ENCODE measurements around the gene CRLF1. TPM values are rescaled to one million over a fixed set of nuclear protein-coding genes. Genes with fewer than 3 reads are reported as not detected.
A peak's percentile ranks its signal among the peaks of the same experiment; 100 is the strongest.

CRLF1 gene
- polyA plus RNA-seq, 2 donors = 2.8 to 11.1 TPM

GRCh38 chr19:18649371-18650020 is 42.9 kb upstream of the CRLF1 start:
- Histone ChIP-seq H3K4me1 (ENCODE audit: control insufficient read depth in 2 of 2, insufficient read depth in 2 of 2, low read length in 1 of 2) (peaks cover 14 to 15% of the 10 kb centered on the region in 2 donors), H3K4me3 (ENCODE audit: low read depth in 1 of 2, low read length in 2 of 2) (no peak overlapping the region)

GRCh38 chr19:18648973-18649315 is 42.3 kb upstream of the CRLF1 start:
- H3K4me1 ChIP-seq (ENCODE audit: control insufficient read depth in 2 of 2, insufficient read depth in 2 of 2, low read length in 1 of 2) = peaks cover 16% of the 10 kb centered on the region in 2 donors
- no peaks in the 10 kb centered on the region for H3K9me3 ChIP-seq (ENCODE audit: control insufficient read depth in 2 of 2, insufficient read depth in 1 of 2, low read depth in 1 of 2, low read length in 1 of 2)
- WGBS, 2 donors = 51 to 60% methylated on average over 13 of the region's 13 CpGs
- H3K27ac ChIP-seq (ENCODE audit: low read depth in 2 of 2, low read length in 1 of 2) = peak overlapping the region; percentile 67 to 87
- no peaks in the 10 kb centered on the region for H3K27me3 ChIP-seq (ENCODE audit: control insufficient read depth in 1 of 2, insufficient read depth in 2 of 2, low read length in 2 of 2)
- peaks cover 0 to 4% of the 10 kb centered on the region in 2 donors for H3K36me3 ChIP-seq (ENCODE audit: control insufficient read depth in 2 of 2, insufficient read depth in 2 of 2, low read length in 1 of 2)
- no peak overlapping the region for H3K4me3 ChIP-seq (ENCODE audit: low read depth in 1 of 2, low read length in 2 of 2)

More at GRCh38 chr19:18649371-18650020, 42.9 kb upstream of the CRLF1 start:
- no peaks in the 10 kb centered on the region for H3K9me3 ChIP-seq (ENCODE audit: control insufficient read depth in 2 of 2, insufficient read depth in 1 of 2, low read depth in 1 of 2, low read length in 1 of 2)
- H3K36me3 ChIP-seq (ENCODE audit: control insufficient read depth in 2 of 2, insufficient read depth in 2 of 2, low read length in 1 of 2) = peaks cover 0 to 4% of the 10 kb centered on the region in 2 donors
- WGBS, 2 donors = 25 to 34% methylated on average over 25 of the region's 25 CpGs
- no peaks in the 10 kb centered on the region for H3K27me3 ChIP-seq (ENCODE audit: control insufficient read depth in 1 of 2, insufficient read depth in 2 of 2, low read length in 2 of 2)
- H3K27ac ChIP-seq (ENCODE audit: low read depth in 2 of 2, low read length in 1 of 2) = peak overlapping the region; percentile 67 to 87

DNA sequence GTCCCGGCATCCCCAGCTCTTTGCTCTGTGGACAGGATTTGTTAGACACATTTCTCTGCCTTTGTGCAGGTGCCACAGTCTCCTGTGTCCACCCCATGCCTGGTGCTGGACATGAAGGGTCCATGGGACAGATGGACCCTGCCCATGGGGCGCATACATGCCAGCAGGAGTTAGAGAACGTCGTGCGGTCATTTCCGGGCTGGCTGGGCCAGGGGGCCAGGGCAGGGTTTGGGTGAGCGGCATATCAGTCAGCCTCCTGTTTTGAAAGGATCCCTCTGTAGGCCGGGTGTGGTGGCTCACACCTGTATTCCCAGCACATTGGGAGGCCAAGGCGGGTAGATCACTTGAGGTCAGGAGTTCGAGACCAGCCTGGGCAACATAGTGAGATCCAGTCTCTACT is 41.2 kb upstream of the CRLF1 start:
- WGBS, 2 donors = 92 to 95% methylated on average over 10 of the region's 10 CpGs

GRCh38 chr19:18647371-18647767 is 40.8 kb upstream of the CRLF1 start:
- Histone ChIP-seq H3K4me3 (ENCODE audit: low read depth in 1 of 2, low read length in 2 of 2) (no peak overlapping the region), H3K4me1 (ENCODE audit: control insufficient read depth in 2 of 2, insufficient read depth in 2 of 2, low read length in 1 of 2) (peaks cover 16% of the 10 kb centered on the region in 2 donors), H3K36me3 (ENCODE audit: control insufficient read depth in 2 of 2, insufficient read depth in 2 of 2, low read length in 1 of 2) (peaks cover 0 to 4% of the 10 kb centered on the region in 2 donors)

More for the DNA sequence above, 41.2 kb upstream of the CRLF1 start:
- no peak overlapping the region for H3K4me3 ChIP-seq (ENCODE audit: low read depth in 1 of 2, low read length in 2 of 2)
- H3K27me3 ChIP-seq (ENCODE audit: control insufficient read depth in 1 of 2, insufficient read depth in 2 of 2, low read length in 2 of 2) = no peaks in the 10 kb centered on the region
- peaks cover 16% of the 10 kb centered on the region in 2 donors for H3K4me1 ChIP-seq (ENCODE audit: control insufficient read depth in 2 of 2, insufficient read depth in 2 of 2, low read length in 1 of 2)
- H3K27ac ChIP-seq (ENCODE audit: low read depth in 2 of 2, low read length in 1 of 2) = peak overlapping the region in 1 of 2 donors; percentile 8
- H3K36me3 ChIP-seq (ENCODE audit: control insufficient read depth in 2 of 2, insufficient read depth in 2 of 2, low read length in 1 of 2) = peaks cover 0 to 4% of the 10 kb centered on the region in 2 donors
- H3K9me3 ChIP-seq (ENCODE audit: control insufficient read depth in 2 of 2, insufficient read depth in 1 of 2, low read depth in 1 of 2, low read length in 1 of 2) = no peaks in the 10 kb centered on the region

DNA sequence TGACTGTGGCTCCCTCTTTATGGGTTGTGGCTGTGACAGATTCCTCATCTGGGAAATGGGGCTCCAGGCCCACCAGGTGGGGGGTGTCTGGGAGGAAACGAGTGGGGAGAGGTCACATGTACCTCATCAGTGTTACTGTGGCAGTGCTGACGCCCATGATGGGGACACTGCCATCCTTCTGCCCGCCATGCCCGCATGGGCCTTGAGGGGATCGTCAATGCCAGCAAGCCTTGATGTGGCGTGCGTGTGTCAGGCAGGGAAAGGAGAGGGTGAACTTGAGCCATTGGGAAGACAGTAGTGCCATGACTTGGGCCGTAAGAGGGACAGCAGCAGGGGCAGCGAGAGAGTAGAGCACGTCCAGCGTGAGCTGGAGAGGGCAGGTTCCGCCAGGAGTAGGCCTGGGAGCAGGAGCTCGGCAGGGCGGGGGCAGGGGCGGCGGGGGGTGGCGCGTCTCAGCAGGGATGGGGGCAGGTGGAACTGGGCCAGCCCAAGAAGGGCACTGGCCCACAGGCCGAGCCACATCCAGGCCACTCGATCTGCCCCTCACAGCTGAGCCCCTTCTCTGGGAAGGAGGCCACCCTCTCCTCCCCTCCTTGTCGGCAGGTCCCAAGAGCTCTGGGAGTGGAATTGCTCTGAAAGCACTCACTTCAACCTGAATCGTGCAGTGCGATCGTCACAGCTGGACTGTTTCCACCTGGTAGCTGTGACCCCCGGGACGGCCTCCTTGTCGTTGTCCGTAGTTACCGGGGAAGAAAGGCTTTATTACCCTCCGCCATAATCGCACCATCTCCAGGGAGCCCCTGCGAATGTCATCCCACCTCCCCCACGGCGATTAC is 40.2 kb upstream of the CRLF1 start:
- no peaks in the 10 kb centered on the region for H3K9me3 ChIP-seq (ENCODE audit: control insufficient read depth in 2 of 2, insufficient read depth in 1 of 2, low read depth in 1 of 2, low read length in 1 of 2)
- WGBS, 2 donors = 93 to 94% methylated on average over 34 of the region's 34 CpGs
- H3K4me1 ChIP-seq (ENCODE audit: control insufficient read depth in 2 of 2, insufficient read depth in 2 of 2, low read length in 1 of 2) = peaks cover 16% of the 10 kb centered on the region in 2 donors
- peaks cover 0 to 4% of the 10 kb centered on the region in 2 donors for H3K36me3 ChIP-seq (ENCODE audit: control insufficient read depth in 2 of 2, insufficient read depth in 2 of 2, low read length in 1 of 2)
- no peak overlapping the region for H3K4me3 ChIP-seq (ENCODE audit: low read depth in 1 of 2, low read length in 2 of 2)
- no peak overlapping the region for H3K27ac ChIP-seq (ENCODE audit: low read depth in 2 of 2, low read length in 1 of 2)
- H3K27me3 ChIP-seq (ENCODE audit: control insufficient read depth in 1 of 2, insufficient read depth in 2 of 2, low read length in 2 of 2) = no peaks in the 10 kb centered on the region

More at GRCh38 chr19:18647371-18647767, 40.8 kb upstream of the CRLF1 start:
- Histone ChIP-seq H3K9me3 (ENCODE audit: control insufficient read depth in 2 of 2, insufficient read depth in 1 of 2, low read depth in 1 of 2, low read length in 1 of 2) (no peaks in the 10 kb centered on the region), H3K27ac (ENCODE audit: low read depth in 2 of 2, low read length in 1 of 2) (no peak overlapping the region), H3K27me3 (ENCODE audit: control insufficient read depth in 1 of 2, insufficient read depth in 2 of 2, low read length in 2 of 2) (no peaks in the 10 kb centered on the region)
- 90 to 91% methylated on average over 1 of the region's 1 CpG for WGBS, 2 donors

GRCh38 chr19:18645035-18645511 is 38.5 kb upstream of the CRLF1 start:
- no peaks in the 10 kb centered on the region for H3K27me3 ChIP-seq (ENCODE audit: control insufficient read depth in 1 of 2, insufficient read depth in 2 of 2, low read length in 2 of 2)
- 63 to 72% methylated on average over 13 of the region's 13 CpGs for WGBS, 2 donors
- H3K9me3 ChIP-seq (ENCODE audit: control insufficient read depth in 2 of 2, insufficient read depth in 1 of 2, low read depth in 1 of 2, low read length in 1 of 2) = no peaks in the 10 kb centered on the region
- H3K27ac ChIP-seq (ENCODE audit: low read depth in 2 of 2, low read length in 1 of 2) = peak overlapping the region in 1 of 2 donors; percentile 26
- peaks cover 0 to 4% of the 10 kb centered on the region in 2 donors for H3K36me3 ChIP-seq (ENCODE audit: control insufficient read depth in 2 of 2, insufficient read depth in 2 of 2, low read length in 1 of 2)
- H3K4me1 ChIP-seq (ENCODE audit: control insufficient read depth in 2 of 2, insufficient read depth in 2 of 2, low read length in 1 of 2) = peaks cover 13 to 16% of the 10 kb centered on the region in 2 donors
- no peak overlapping the region for H3K4me3 ChIP-seq (ENCODE audit: low read depth in 1 of 2, low read length in 2 of 2)

- H3K36me3 ChIP-seq (ENCODE audit: control insufficient read depth in 2 of 2, insufficient read depth in 2 of 2, low read length in 1 of 2) = peaks cover 0 to 4% of the 10 kb centered on the region in 2 donors
- no peak overlapping the region for H3K4me3 ChIP-seq (ENCODE audit: low read depth in 1 of 2, low read length in 2 of 2)
- H3K27ac ChIP-seq (ENCODE audit: low read depth in 2 of 2, low read length in 1 of 2) = peak overlapping the region in 1 of 2 donors; percentile 37
- H3K27me3 ChIP-seq (ENCODE audit: control insufficient read depth in 1 of 2, insufficient read depth in 2 of 2, low read length in 2 of 2) = no peaks in the 10 kb centered on the region
- WGBS, 2 donors = 55 to 58% methylated on average over 15 of the region's 15 CpGs
- peaks cover 11 to 16% of the 10 kb centered on the region in 2 donors for H3K4me1 ChIP-seq (ENCODE audit: control insufficient read depth in 2 of 2, insufficient read depth in 2 of 2, low read length in 1 of 2)
- no peaks in the 10 kb centered on the region for H3K9me3 ChIP-seq (ENCODE audit: control insufficient read depth in 2 of 2, insufficient read depth in 1 of 2, low read depth in 1 of 2, low read length in 1 of 2)
Measured at GRCh38 chr19:18644196-18645034, 37.8 kb upstream of the CRLF1 start.

DNA sequence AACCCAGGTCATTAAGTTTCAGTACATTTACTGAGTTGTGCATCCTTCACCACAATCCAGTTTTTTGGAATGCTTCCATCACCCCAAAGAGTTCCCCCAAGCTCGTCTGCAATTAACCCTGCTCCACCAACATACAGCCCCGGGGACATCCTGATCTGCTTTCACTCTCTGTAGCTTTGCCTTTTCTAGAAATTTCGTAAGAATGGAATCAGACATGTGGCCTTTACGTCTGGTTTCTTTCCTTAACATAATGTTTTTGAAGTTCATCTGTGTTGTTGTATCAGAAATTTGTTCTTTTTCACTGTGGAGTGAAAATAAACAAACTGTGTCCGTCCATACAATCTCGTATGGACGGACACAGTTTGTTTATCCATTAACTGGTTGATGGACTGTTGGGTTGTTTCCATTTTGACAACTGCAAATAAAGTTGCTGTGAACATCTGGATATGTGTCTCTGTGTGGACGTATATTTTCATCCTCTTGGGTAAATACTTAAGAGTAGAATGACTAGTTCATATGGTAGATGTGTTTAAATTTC is 33.2 kb upstream of the CRLF1 start:
- H3K4me3 ChIP-seq (ENCODE audit: low read depth in 1 of 2, low read length in 2 of 2) = no peak overlapping the region
- H3K27me3 ChIP-seq (ENCODE audit: control insufficient read depth in 1 of 2, insufficient read depth in 2 of 2, low read length in 2 of 2) = no peaks in the 10 kb centered on the region
- H3K36me3 ChIP-seq (ENCODE audit: control insufficient read depth in 2 of 2, insufficient read depth in 2 of 2, low read length in 1 of 2) = no peaks in the 10 kb centered on the region
- no peak overlapping the region for H3K27ac ChIP-seq (ENCODE audit: low read depth in 2 of 2, low read length in 1 of 2)
- 72% methylated on average over 8 of the region's 8 CpGs for WGBS, 2 donors
- peaks cover 3 to 19% of the 10 kb centered on the region in 2 donors for H3K4me1 ChIP-seq (ENCODE audit: control insufficient read depth in 2 of 2, insufficient read depth in 2 of 2, low read length in 1 of 2)
- no peaks in the 10 kb centered on the region for H3K9me3 ChIP-seq (ENCODE audit: control insufficient read depth in 2 of 2, insufficient read depth in 1 of 2, low read depth in 1 of 2, low read length in 1 of 2)

All from esophagus (tissue), 2 donors.